Measurements from ENCODE around the gene NFIB. TPM values are rescaled to one million over a fixed set of nuclear protein-coding genes. Genes with fewer than 3 reads are reported as not detected.

NFIB gene
- polyA plus RNA-seq, 1 experiment, result 0.47 TPM

GRCh38 chr9:14075218-14075617 is 238.7 kb downstream of the NFIB start:
- POLR2A ChIA-PET, result no interaction called here
- no peaks in the 10 kb centered on the region for H3K27me3 ChIP-seq (ENCODE audit: control insufficient read depth, insufficient read depth, low read length)
- no peaks in the 10 kb centered on the region for H3K36me3 ChIP-seq (ENCODE audit: control insufficient read depth, insufficient read depth, low read length)
- no peak overlapping the region for H3K4me3 ChIP-seq (ENCODE audit: low read depth, low read length)
- CTCF ChIA-PET, result interaction anchor here (1.0 kb wide), 1 partner anchor 74 kb away, joined by 3 read pairs; no protein-coding TSS in a partner anchor
- no peak for DNase-seq (ENCODE audit: low read depth)
- no peak for TF ChIP-seq CTCF (IDR thresholded peaks at IDR 0.05; ENCODE audit: insufficient read depth, low read depth, low read length)

- Histone ChIP-seq H3K36me3 (ENCODE audit: control insufficient read depth, insufficient read depth, low read length) (no peaks in the 10 kb centered on the region), H3K4me3 (ENCODE audit: low read depth, low read length) (no peak overlapping the region), H3K27me3 (ENCODE audit: control insufficient read depth, insufficient read depth, low read length) (no peaks in the 10 kb centered on the region)
- ChIA-PET POLR2A (no interaction called here), CTCF (no interaction called here)
- DNase-seq (ENCODE audit: low read depth), result no peak
- no peak for TF ChIP-seq CTCF (IDR thresholded peaks at IDR 0.05; ENCODE audit: insufficient read depth, low read depth, low read length)
Observed at GRCh38 chr9:14072850-14073249, 241.1 kb downstream of the NFIB start.

- CTCF ChIA-PET, result no interaction called here
- Histone ChIP-seq H3K4me3 (ENCODE audit: low read depth, low read length) (no peak overlapping the region), H3K36me3 (ENCODE audit: control insufficient read depth, insufficient read depth, low read length) (no peaks in the 10 kb centered on the region), H3K27me3 (ENCODE audit: control insufficient read depth, insufficient read depth, low read length) (no peaks in the 10 kb centered on the region)
- DNase-seq (ENCODE audit: low read depth), result no peak
- no peak for TF ChIP-seq CTCF (IDR thresholded peaks at IDR 0.05; ENCODE audit: insufficient read depth, low read depth, low read length)
- POLR2A ChIA-PET, result no interaction called here
Observed at GRCh38 chr9:14071484-14071883, 242.5 kb downstream of the NFIB start.

GRCh38 chr9:14068690-14069089 is 245.3 kb downstream of the NFIB start:
- ChIA-PET CTCF (interaction anchor here (1.0 kb wide), 1 partner anchor 11 kb away, joined by 3 read pairs; no protein-coding TSS in a partner anchor), POLR2A (no interaction called here)
- Histone ChIP-seq H3K36me3 (ENCODE audit: control insufficient read depth, insufficient read depth, low read length) (no peaks in the 10 kb centered on the region), H3K4me3 (ENCODE audit: low read depth, low read length) (no peak overlapping the region), H3K27me3 (ENCODE audit: control insufficient read depth, insufficient read depth, low read length) (no peaks in the 10 kb centered on the region)
- TF ChIP-seq CTCF (IDR thresholded peaks at IDR 0.05; ENCODE audit: insufficient read depth, low read depth, low read length), result no peak
- DNase-seq (ENCODE audit: low read depth), result no peak

- Histone ChIP-seq H3K36me3 (ENCODE audit: control insufficient read depth, insufficient read depth, low read length) (no peaks in the 10 kb centered on the region), H3K27me3 (ENCODE audit: control insufficient read depth, insufficient read depth, low read length) (no peaks in the 10 kb centered on the region), H3K4me3 (ENCODE audit: low read depth, low read length) (no peak overlapping the region)
- TF ChIP-seq CTCF (IDR thresholded peaks at IDR 0.05; ENCODE audit: insufficient read depth, low read depth, low read length), result no peak
- DNase-seq (ENCODE audit: low read depth), result no peak
- ChIA-PET CTCF (interaction anchor here (0.6 kb wide), 1 partner anchor 287 kb away, joined by 3 read pairs; no protein-coding TSS in a partner anchor), POLR2A (no interaction called here)
Observed at GRCh38 chr9:14066831-14067230, 247.1 kb downstream of the NFIB start.

All from BJ (cell line).